ENCODE data around the gene SIGLEC14.

GRCh38 chr19:51690454-51691073, 43.9 kb upstream of the SIGLEC14 start:
- TF ChIP-seq CTCF (IDR thresholded peaks at IDR 0.05) (no peak), POLR2A (IDR thresholded peaks at IDR 0.05) (peak in 1 of 3 donors; percentile 43)

All from body of pancreas (tissue), 4 donors.